ENCODE measurements around the gene FCRLB. TPM values are rescaled to one million over a fixed set of nuclear protein-coding genes. Genes with fewer than 3 reads are reported as not detected.

FCRLB gene
- total and polyA plus RNA-seq, 12 donors: 0.11 to 0.88 (median 0.32) TPM

GRCh38 chr1:161725908-161726472 is 4.6 kb downstream of the FCRLB start:
- H3K4me3 ChIP-seq: peak overlapping the region; percentile 46 to 98 (median 78)
- peak; percentile 12 to 41 for DNase-seq

GRCh38 chr1:161726473-161727255 is 5.3 kb downstream of the FCRLB start:
- Histone ChIP-seq H3K4me3 (peak overlapping the region; percentile 46 to 98 (median 78)), H3K27ac (peak overlapping the region; percentile 43 to 91 (median 88)), H3K36me3 (no peaks in the 10 kb centered on the region), H3K4me1 (peaks cover 0 to 46% (median 17%) of the 10 kb centered on the region in 9 donors), H3K9me3 (no peaks in the 10 kb centered on the region), H3K27me3 (peaks cover 0 to 39% (median 8%) of the 10 kb centered on the region in 7 donors)
- peak in 2 of 9 donors; percentile 4 to 10 for TF ChIP-seq CTCF (IDR thresholded peaks at IDR 0.05)
- ATAC-seq: peak; percentile 89 to 92 (median 91)
- DNase-seq: peak; percentile 88 to 89
- WGBS, 2 donors: 0 to 1% methylated on average over 74 to 83 of the region's 83 CpGs
- intact Hi-C loops (cut with DNase I): no loop called here

More at GRCh38 chr1:161725908-161726472, 4.6 kb downstream of the FCRLB start:
- no peaks in the 10 kb centered on the region for H3K36me3 ChIP-seq
- peak in 4 of 9 donors; percentile 22 to 35 (median 32) for TF ChIP-seq CTCF (IDR thresholded peaks at IDR 0.05)
- H3K27ac ChIP-seq: peak overlapping the region; percentile 43 to 91 (median 88)
- H3K9me3 ChIP-seq: no peaks in the 10 kb centered on the region
- ATAC-seq: peak; percentile 27 to 65 (median 45)
- intact Hi-C loops (cut with DNase I): no loop called here
- peaks cover 0 to 35% (median 11%) of the 10 kb centered on the region in 7 donors for H3K27me3 ChIP-seq
- peaks cover 0 to 53% (median 17%) of the 10 kb centered on the region in 9 donors for H3K4me1 ChIP-seq
- 0 to 1% methylated on average over 34 of the region's 34 CpGs for WGBS, 2 donors

DNA sequence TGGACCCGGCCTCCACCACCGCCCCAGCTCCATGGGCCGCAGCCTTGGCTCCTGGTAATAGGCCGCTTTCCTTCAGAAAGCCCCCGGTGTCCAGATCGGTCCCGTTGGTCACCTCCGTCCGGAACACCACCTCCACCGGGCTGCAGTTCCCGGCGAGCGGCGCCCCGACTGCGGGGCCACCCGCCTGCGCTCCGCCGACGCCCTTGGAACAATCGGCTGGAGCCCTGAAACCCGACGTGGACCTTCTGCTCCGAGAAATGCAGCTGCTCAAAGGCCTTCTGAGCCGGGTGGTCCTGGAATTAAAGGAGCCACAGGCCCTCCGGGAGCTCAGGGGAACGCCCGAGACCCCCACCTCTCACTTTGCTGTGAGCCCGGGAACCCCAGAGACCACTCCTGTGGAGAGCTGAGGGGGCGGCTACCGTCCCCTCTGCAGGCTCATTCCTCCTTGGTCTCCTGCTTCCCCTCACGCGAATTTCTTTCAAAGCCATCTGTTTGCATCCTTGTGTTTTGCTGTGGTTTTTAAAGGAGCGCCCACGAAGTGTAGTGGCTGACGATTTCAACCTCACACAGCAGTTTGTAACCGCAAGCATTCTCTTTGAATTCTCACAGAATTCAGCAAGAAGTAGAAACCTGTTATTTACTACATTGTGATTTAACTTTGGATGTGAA is 6.0 kb downstream of the FCRLB start:
- peak in 1 of 8 donors; percentile 10 for ATAC-seq
- DNase-seq: peak in 1 of 2 donors; percentile 12
- Histone ChIP-seq H3K36me3 (no peaks in the 10 kb centered on the region), H3K4me3 (peak overlapping the region; percentile 46 to 98 (median 78)), H3K4me1 (peaks cover 0 to 39% (median 17%) of the 10 kb centered on the region in 9 donors), H3K27me3 (peaks cover 0 to 39% (median 5%) of the 10 kb centered on the region in 7 donors), H3K27ac (peak overlapping the region in 9 of 10 donors; percentile 80 to 91 (median 88)), H3K9me3 (no peaks in the 10 kb centered on the region)
- intact Hi-C loops (cut with DNase I): no loop called here
- WGBS, 2 donors: 6 to 7% methylated on average over 38 of the region's 38 CpGs
- no peak for TF ChIP-seq CTCF (IDR thresholded peaks at IDR 0.05)
